Activated CD4-positive, alpha-beta T cell treated with anti-CD3 and anti-CD28 coated beads for 24 hours (primary cell): ENCODE measurements around the gene RALBP1.

Experiments
- DNase-seq, 2 donors: peaks; one replicate each; pipeline ENCODE4 v3.0.0-alpha.2; 2020; ENCODE audit warnings: low read depth in 2 of 2

RALBP1 gene

GRCh38 chr18:9507565-9508088 is 32.3 kb downstream of the RALBP1 start:
- DNase-seq: no peak

- no peak for DNase-seq
These were observed 33.2 kb downstream of the RALBP1 start for GRCh38 chr18:9508446-9509025.

- no peak for DNase-seq
These were observed 38.7 kb downstream of the RALBP1 start for GRCh38 chr18:9513971-9514512.

- DNase-seq: no peak
These were observed 41.2 kb downstream of the RALBP1 start for GRCh38 chr18:9516437-9517064.

- DNase-seq: no peak
These were observed 42.6 kb downstream of the RALBP1 start for GRCh38 chr18:9517869-9518268.

GRCh38 chr18:9519399-9519798 is 44.1 kb downstream of the RALBP1 start:
- DNase-seq: no peak

- DNase-seq: no peak
These were observed 45.4 kb downstream of the RALBP1 start for GRCh38 chr18:9520666-9521065.

GRCh38 chr18:9521770-9522169 is 46.5 kb downstream of the RALBP1 start:
- no peak for DNase-seq

GRCh38 chr18:9522952-9523351 is 47.6 kb downstream of the RALBP1 start:
- no peak for DNase-seq

GRCh38 chr18:9526458-9526857 is 51.1 kb downstream of the RALBP1 start:
- no peak for DNase-seq

- DNase-seq: no peak
These were observed 55.1 kb downstream of the RALBP1 start for GRCh38 chr18:9530226-9531009.

GRCh38 chr18:9531791-9532410 is 56.6 kb downstream of the RALBP1 start:
- DNase-seq: no peak

- DNase-seq: no peak
These were observed 59.5 kb downstream of the RALBP1 start for GRCh38 chr18:9534844-9535243.

GRCh38 chr18:9535430-9535991 is 60.2 kb downstream of the RALBP1 start:
- DNase-seq: no peak

- no peak for DNase-seq
These were observed 61.2 kb downstream of the RALBP1 start for GRCh38 chr18:9536354-9537152.

- no peak for DNase-seq
These were observed 62.4 kb downstream of the RALBP1 start for GRCh38 chr18:9537677-9538076.

- no peak for DNase-seq
These were observed 64.0 kb downstream of the RALBP1 start for GRCh38 chr18:9539283-9539682.

- DNase-seq: no peak
These were observed 64.6 kb downstream of the RALBP1 start for GRCh38 chr18:9539938-9540337.

GRCh38 chr18:9542924-9543323 is 67.6 kb downstream of the RALBP1 start:
- DNase-seq: no peak

- no peak for DNase-seq
These were observed 69.7 kb downstream of the RALBP1 start for GRCh38 chr18:9545029-9545428.

GRCh38 chr18:9546468-9546867 is 71.2 kb downstream of the RALBP1 start:
- no peak for DNase-seq
